Measurements from ENCODE around the gene GALNT16. TPM values are rescaled to one million over a fixed set of nuclear protein-coding genes. Genes with fewer than 3 reads are reported as not detected.

GALNT16 gene
- total RNA-seq, 2 experiments from 2014 or later = 0.09 TPM; not detected in 1

- no peaks in the 10 kb centered on the region for H3K9me3 ChIP-seq (ENCODE audit: low read length)
- H3K9me2 ChIP-seq (ENCODE audit: insufficient read depth, low read length) = no peaks in the 10 kb centered on the region
- no peak overlapping the region for H3K4me2 ChIP-seq (ENCODE audit: low read length)
- intact Hi-C loops (cut with micrococcal nuclease; ENCODE audit: unreplicated experiment) = no loop called here
- no peak for DNase-seq (ENCODE audit: low spot score)
- CTCF ChIA-PET (ENCODE audit: unreplicated experiment) = no interaction called here
- TF ChIP-seq EZH2phosphoT487 (IDR thresholded peaks at IDR 0.05; ENCODE audit: borderline replicate concordance, low read depth, low read length) = no peak
- TF ChIP-seq, protein P1, sequence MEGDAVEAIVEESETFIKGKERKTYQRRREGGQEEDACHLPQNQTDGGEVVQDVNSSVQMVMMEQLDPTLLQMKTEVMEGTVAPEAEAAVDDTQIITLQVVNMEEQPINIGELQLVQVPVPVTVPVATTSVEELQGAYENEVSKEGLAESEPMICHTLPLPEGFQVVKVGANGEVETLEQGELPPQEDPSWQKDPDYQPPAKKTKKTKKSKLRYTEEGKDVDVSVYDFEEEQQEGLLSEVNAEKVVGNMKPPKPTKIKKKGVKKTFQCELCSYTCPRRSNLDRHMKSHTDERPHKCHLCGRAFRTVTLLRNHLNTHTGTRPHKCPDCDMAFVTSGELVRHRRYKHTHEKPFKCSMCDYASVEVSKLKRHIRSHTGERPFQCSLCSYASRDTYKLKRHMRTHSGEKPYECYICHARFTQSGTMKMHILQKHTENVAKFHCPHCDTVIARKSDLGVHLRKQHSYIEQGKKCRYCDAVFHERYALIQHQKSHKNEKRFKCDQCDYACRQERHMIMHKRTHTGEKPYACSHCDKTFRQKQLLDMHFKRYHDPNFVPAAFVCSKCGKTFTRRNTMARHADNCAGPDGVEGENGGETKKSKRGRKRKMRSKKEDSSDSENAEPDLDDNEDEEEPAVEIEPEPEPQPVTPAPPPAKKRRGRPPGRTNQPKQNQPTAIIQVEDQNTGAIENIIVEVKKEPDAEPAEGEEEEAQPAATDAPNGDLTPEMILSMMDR (conservative IDR thresholded peaks at IDR 0.05; ENCODE audit: low read length) = no peak
- H3K36me3 ChIP-seq (ENCODE audit: insufficient read depth, low read length) = peaks cover 26% of the 10 kb centered on the region
- H4K20me1 ChIP-seq (ENCODE audit: insufficient read depth, low read length) = peaks cover 12% of the 10 kb centered on the region; the same call in 1 of the 2 replicates
- H3K4me3 ChIP-seq (ENCODE audit: low read depth, low read length, poor library complexity, severe bottlenecking) = no peak overlapping the region
- H3K4me1 ChIP-seq (ENCODE audit: insufficient read depth, low read length, poor library complexity, severe bottlenecking) = peaks cover 16% of the 10 kb centered on the region
- no peak overlapping the region for H3K27ac ChIP-seq (ENCODE audit: low read depth, low read length, poor library complexity, severe bottlenecking)
- POLR2A ChIA-PET = interaction anchor here (0.7 to 3.8 kb wide), 3 partner anchors 17 to 99 kb away, joined by 3 to 14 read pairs (median 4); no protein-coding TSS in a partner anchor
- H3K79me2 ChIP-seq (ENCODE audit: insufficient read depth, low read depth, low read length) = peaks cover 90% of the 10 kb centered on the region
- no peak overlapping the region for H2AFZ ChIP-seq (ENCODE audit: low read length)
- BruUV-seq (replicated peaks) = no TSS peak
Observed at GRCh38 chr14:69405762-69406161, 145.8 kb downstream of the GALNT16 start.

Other genes starting within 250 kb of the GALNT16 start
- gene DCAF5, start 107.0 kb upstream of the GALNT16 start, total RNA-seq (2014; rRNA removed; shearing (Covaris generic)) = 17.8 and 23.1 TPM in 2 replicates
- gene DCAF5, start 107.0 kb upstream of the GALNT16 start, total RNA-seq (2022) = 46.0 and 46.5 TPM in 2 replicates
- 2.7 and 3.1 TPM in 2 replicates for gene EXD2, start 68.7 kb upstream of the GALNT16 start, total RNA-seq (2014; rRNA removed; shearing (Covaris generic))
- gene EXD2, start 68.7 kb upstream of the GALNT16 start, total RNA-seq (2022) = 7.2 and 8.4 TPM in 2 replicates
- gene ERH, start 138.1 kb downstream of the GALNT16 start, total RNA-seq (2014; rRNA removed; shearing (Covaris generic)) = 204 and 435 TPM in 2 replicates
- gene ERH, start 138.1 kb downstream of the GALNT16 start, total RNA-seq (2022) = 498 and 512 TPM in 2 replicates
- gene SLC39A9, start 138.5 kb downstream of the GALNT16 start, total RNA-seq (2014; rRNA removed; shearing (Covaris generic)) = 70.4 and 86.5 TPM in 2 replicates
- 91.7 and 96.6 TPM in 2 replicates for gene SLC39A9, start 138.5 kb downstream of the GALNT16 start, total RNA-seq (2022)
- 0.09 and 0.13 TPM in 2 replicates for gene PLEKHD1, start 224.6 kb downstream of the GALNT16 start, total RNA-seq (2014; rRNA removed; shearing (Covaris generic))
- 0.17 and 0.19 TPM in 2 replicates for gene PLEKHD1, start 224.6 kb downstream of the GALNT16 start, total RNA-seq (2022)

All from OCI-LY7 (cell line).